ENCODE results near the gene PLCB3. TPM values are rescaled to one million over a fixed set of nuclear protein-coding genes. Genes with fewer than 3 reads are reported as not detected.

Gene PLCB3
- total and polyA plus RNA-seq, 10 of the 15 experiments (the other 5 are each of a cell fraction or from before 2014, with no cell fraction given): 0.03 to 10.3 (median 3.3) TPM

DNA sequence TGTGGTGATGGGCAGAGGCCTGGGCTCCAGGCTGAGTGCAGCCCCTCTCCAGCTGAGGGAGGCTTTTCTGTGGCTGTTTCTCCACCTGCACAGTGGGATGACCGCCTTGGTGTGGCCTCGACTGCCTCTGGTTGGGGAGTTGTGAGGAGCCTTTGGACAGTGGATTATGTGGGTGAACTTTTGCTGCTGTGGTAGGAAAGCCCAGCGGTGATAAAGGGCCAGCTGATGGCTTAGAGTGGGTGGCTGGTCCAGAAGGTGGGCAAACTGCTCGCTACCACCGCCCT, 52.6 kb downstream of the PLCB3 start:
- Histone ChIP-seq H2AFZ (ENCODE audit: control insufficient read depth, low read depth, low read length) (no peak overlapping the region), H3K36me3 (ENCODE audit: control insufficient read depth in 2 of 2, insufficient read depth in 2 of 2, low read length in 1 of 2) (peaks cover 0 to 3% of the 10 kb centered on the region in 2 experiments; a peak in 2 of 4 replicates), H3K4me2 (ENCODE audit: control insufficient read depth, insufficient read depth) (peak overlapping the region; percentile 46), H4K20me1 (ENCODE audit: control insufficient read depth, insufficient read depth) (no peaks in the 10 kb centered on the region), H3K4me1 (ENCODE audit: control insufficient read depth, insufficient read depth, low read length) (peaks cover 27% of the 10 kb centered on the region), H3K79me2 (ENCODE audit: control insufficient read depth, insufficient read depth, low read length) (peaks cover 22% of the 10 kb centered on the region), H3K27me3 (replicated peaks in 1 of 2; ENCODE audit: control insufficient read depth in 2 of 2, insufficient read depth in 2 of 2, low read length in 1 of 2) (peaks cover 5 to 17% of the 10 kb centered on the region in 2 experiments; a peak in 3 of 4 replicates), H3K9ac (ENCODE audit: control insufficient read depth, insufficient read depth, low read length) (peak overlapping the region; percentile 81; the same call in 1 of the 2 replicates), H3K9me3 (replicated peaks; ENCODE audit: control insufficient read depth, insufficient read depth, low read length) (no peaks in the 10 kb centered on the region), H3K4me3 (peak overlapping the region; percentile 72), H3K27ac (ENCODE audit: control insufficient read depth, insufficient read depth) (peak overlapping the region; percentile 90)
- intact Hi-C loops (cut with micrococcal nuclease; ENCODE audit: unreplicated experiment) (loop anchor here (1.0 to 5.0 kb wide), 3 partner anchors 63 to 632 kb away; partner anchors contain the start of genes ATL3 and FKBP2), in situ Hi-C loops (cut with MboI) (loop anchor here (5.0 kb wide), 1 partner anchor 102 kb away; no protein-coding TSS in a partner anchor)
- RAD21 ChIA-PET (ENCODE audit: unreplicated experiment): interaction anchor here (0.9 to 5.8 kb wide), 13 partner anchors 14 to 97 kb away, joined by 3 to 125 read pairs (median 7); partner anchors contain the start of genes FERMT3, FKBP2, GPR137 and NUDT22
- BruUV-seq (replicated peaks): no TSS peak
- FAIRE-seq: no peak
- WGBS (ENCODE audit: insufficient coverage, insufficient replicate concordance, low lambda C conversion rate, missing lambda C conversion rate): 9% methylated on average over 5 of the region's 5 CpGs
- SMC1A ChIA-PET (ENCODE audit: uncharacterized antibody, unreplicated experiment): interaction anchor here (0.7 to 5.7 kb wide), 9 partner anchors 14 to 151 kb away, joined by 3 to 98 read pairs (median 7); partner anchors contain the start of genes FERMT3, FKBP2, PRDX5 and TRMT112
- DNase-seq (ENCODE audit: low read depth, low spot score): no peak
- CTCF ChIA-PET: interaction anchor here (0.8 to 5.8 kb wide), 26 partner anchors 13 to 346 kb away, joined by 3 to 238 read pairs (median 6); partner anchors contain the start of genes BAD, CCDC88B, FERMT3 and GPR137
- TF ChIP-seq ATF7 (IDR thresholded peaks at IDR 0.05; ENCODE audit: low read depth) (no peak), SUZ12 (IDR thresholded peaks at IDR 0.05; ENCODE audit: unreplicated experiment) (no peak), EGR1 (IDR thresholded peaks at IDR 0.05; ENCODE audit: borderline replicate concordance in 1 of 2, low read depth in 2 of 2, low read length in 2 of 2) (0 out of 3 replicates have a peak, but pooled peaks of 1 of the 2 experiments have one; percentile 13), CEBPB (IDR thresholded peaks at IDR 0.05; ENCODE audit: borderline replicate concordance in 1 of 2, low read depth in 2 of 2, low read length in 2 of 2) (no peak)
- ATAC-seq: no peak
- POLR2A ChIA-PET: interaction anchor here (0.6 to 5.8 kb wide), 17 partner anchors 13 to 319 kb away, joined by 3 to 70 read pairs (median 6); partner anchors contain the start of genes BAD, FERMT3, FKBP2 and NUDT22
